H1 (cell line): ENCODE data around the gene FSIP1. TPM values are rescaled to one million over a fixed set of nuclear protein-coding genes. Genes with fewer than 3 reads are reported as not detected.

Experiments
- CTCF ChIA-PET: fragments of 300-600 bp; sonication (Branson Sonifier 250); formaldehyde crosslinking; loops from one replicate; lab custom pipeline; 2021; ENCODE audit not compliant: partially characterized antibody; lab: Charles Lee
- POLR2A ChIA-PET: fragments of 300-600 bp; sonication (Branson Sonifier 250); formaldehyde crosslinking; loops from one replicate; lab custom pipeline; 2021; ENCODE audit warnings: inconsistent platforms; ENCODE audit not compliant: partially characterized antibody; lab: Charles Lee
- DNase-seq, 2 experiments: peaks; one replicate each; pipeline versions ENCODE4 v3.0.0 to v3.0.0-alpha.2; 2010 to 2022; ENCODE audit warnings: low spot score in 2 of 2, low read depth in 1 of 2, mixed read lengths in 1 of 2
- FAIRE-seq: peaks from 2 replicates; lab custom pipeline; 2011; peaks lifted over from hg19 to GRCh38; lab: Jason Lieb, UNC
- H2AFZ ChIP-seq: 2 replicates; pipeline ENCODE4 v1.8.1; 2012; ENCODE audit warnings: low read length, inconsistent platforms
- H2AK5ac ChIP-seq: 2 replicates; pipeline ENCODE4 v1.6.1; 2013; ENCODE audit warnings: low read depth, low read length
- H2BK120ac ChIP-seq: replicated peaks from 2 replicates; pipeline ENCODE3; 2013; ENCODE audit warnings: low read depth, low read length, inconsistent platforms
- H2BK12ac ChIP-seq: 2 replicates; pipeline ENCODE4 v1.6.1; 2013; ENCODE audit warnings: low read depth, low read length
- H2BK15ac ChIP-seq: 2 replicates; pipeline ENCODE4 v1.6.1; 2013; ENCODE audit warnings: low read length
- H2BK20ac ChIP-seq: 2 replicates; pipeline ENCODE4 v1.6.1; 2013; ENCODE audit warnings: low read length
- H2BK5ac ChIP-seq: 2 replicates; pipeline ENCODE4 v1.6.1; 2013; ENCODE audit warnings: low read depth, low read length
- H3K14ac ChIP-seq: 2 replicates; pipeline ENCODE4 v1.6.1; 2013; ENCODE audit warnings: inconsistent platforms; ENCODE audit not compliant: insufficient read length
- H3K18ac ChIP-seq: 2 replicates; pipeline ENCODE4 v1.6.1; 2013; ENCODE audit warnings: low read length; ENCODE audit errors: extremely low read depth
- H3K23ac ChIP-seq: 2 replicates; pipeline ENCODE4 v1.6.1; 2013; ENCODE audit warnings: inconsistent platforms; ENCODE audit not compliant: insufficient read length
- H3K23me2 ChIP-seq: 2 replicates; pipeline ENCODE4 v1.6.1; 2013; ENCODE audit warnings: low read depth, low read length
- H3K27ac ChIP-seq: 2 replicates; pipeline ENCODE4 v1.6.1; 2011; ENCODE audit warnings: low read depth, low read length, inconsistent platforms
- H3K27me3 ChIP-seq, 4 experiments: replicated peaks in 1 of 4; 1 replicate in 1 of 4; 2 replicates in 3 of 4; pipeline versions ENCODE4 v1.6.1 to v1.8.1; 2011 to 2013; ENCODE audit warnings: low read length in 3 of 4, mild to moderate bottlenecking in 3 of 4, inconsistent platforms in 2 of 4, mixed read lengths in 2 of 4, moderate library complexity in 1 of 4; ENCODE audit not compliant: control insufficient read depth in 3 of 4, insufficient read depth in 3 of 4; ENCODE audit errors: extremely low read depth in 1 of 4
- H3K36me3 ChIP-seq, 4 experiments: 2 replicates each; pipeline versions ENCODE4 v1.6.1 to v1.8.1; 2011 to 2013; ENCODE audit warnings: mild to moderate bottlenecking in 4 of 4, low read length in 3 of 4, moderate library complexity in 2 of 4, control low read depth in 1 of 4, inconsistent platforms in 1 of 4; ENCODE audit not compliant: insufficient read depth in 4 of 4, control insufficient read depth in 2 of 4
- H3K4ac ChIP-seq: replicated peaks from 2 replicates; pipeline ENCODE3; 2013; ENCODE audit warnings: low read length, low read depth, mixed read lengths, inconsistent platforms; ENCODE audit not compliant: insufficient read length
- H3K4me1 ChIP-seq, 4 experiments: replicated peaks in 1 of 4; 1 replicate in 1 of 4; 2 replicates in 3 of 4; pipeline versions ENCODE4 v1.6.1 to v1.8.1; 2011 to 2013; ENCODE audit warnings: low read length in 3 of 4, inconsistent platforms in 2 of 4, mixed read lengths in 1 of 4; ENCODE audit not compliant: insufficient read depth in 4 of 4, control insufficient read depth in 3 of 4
- H3K4me2 ChIP-seq, 2 experiments: 2 replicates each; pipeline versions ENCODE4 v1.6.1 to v1.8.1; 2011 to 2013; ENCODE audit warnings: low read depth in 2 of 2, low read length in 2 of 2, control low read depth in 1 of 2, inconsistent platforms in 1 of 2, mild to moderate bottlenecking in 1 of 2; ENCODE audit not compliant: insufficient read depth in 1 of 2
- H3K4me3 ChIP-seq, 4 experiments: fragments of 200-600, 300-600 bp in 1 of 4; sonication (generic), shearing (Covaris generic), sonication (Bioruptor Twin) in 1 of 4; 2 replicates each; pipeline versions ENCODE4 v1.5.1 to v1.8.1; 2011 to 2016; ENCODE audit warnings: low read length in 4 of 4, low read depth in 3 of 4, control low read depth in 2 of 4, inconsistent platforms in 2 of 4, mild to moderate bottlenecking in 2 of 4, mixed read lengths in 1 of 4, moderate library complexity in 1 of 4; ENCODE audit not compliant: insufficient read depth in 2 of 4; ENCODE audit errors: extremely low read depth in 1 of 4
- H3K56ac ChIP-seq: replicated peaks from 2 replicates; pipeline ENCODE3; 2013; ENCODE audit warnings: low read depth, mild to moderate bottlenecking, mixed read lengths, low read length, inconsistent platforms; ENCODE audit not compliant: insufficient read length
- H3K79me1 ChIP-seq: 2 replicates; pipeline ENCODE4 v1.6.1; 2013; ENCODE audit warnings: low read depth, low read length, control low read depth
- H3K79me2 ChIP-seq, 2 experiments: 2 replicates each; pipeline versions ENCODE4 v1.6.1 to v1.8.1; 2012 to 2013; ENCODE audit warnings: low read length in 2 of 2, mild to moderate bottlenecking in 2 of 2, inconsistent platforms in 1 of 2; ENCODE audit not compliant: insufficient read depth in 2 of 2, control insufficient read depth in 1 of 2
- H3K9ac ChIP-seq, 4 experiments: replicated peaks in 1 of 4; 1 replicate in 1 of 4; 2 replicates in 3 of 4; pipeline versions ENCODE4 v1.6.1 to v1.8.1; 2011 to 2013; ENCODE audit warnings: low read depth in 3 of 4, low read length in 3 of 4, control low read depth in 2 of 4, mild to moderate bottlenecking in 2 of 4, moderate library complexity in 2 of 4, inconsistent platforms in 1 of 4; ENCODE audit errors: extremely low read depth in 1 of 4
- H3K9me3 ChIP-seq, 2 experiments: 2 replicates each; pipeline versions ENCODE4 v1.6.1 to v1.8.1; 2012 to 2013; ENCODE audit warnings: mild to moderate bottlenecking in 2 of 2, moderate library complexity in 2 of 2, control low read depth in 1 of 2, inconsistent platforms in 1 of 2, low read depth in 1 of 2, low read length in 1 of 2, mixed read lengths in 1 of 2; ENCODE audit not compliant: insufficient read depth in 2 of 2
- H4K20me1 ChIP-seq, 2 experiments: replicated peaks in 1 of 2; 2 replicates each; pipeline versions ENCODE3 to v1.8.1; 2011 to 2013; ENCODE audit warnings: inconsistent platforms in 2 of 2, low read length in 2 of 2, mild to moderate bottlenecking in 1 of 2; ENCODE audit not compliant: insufficient read depth in 2 of 2, control insufficient read depth in 1 of 2
- H4K5ac ChIP-seq: 2 replicates; pipeline ENCODE4 v1.6.1; 2013; ENCODE audit warnings: low read length, low read depth, mixed read lengths, inconsistent platforms; ENCODE audit not compliant: insufficient read length
- H4K8ac ChIP-seq: 2 replicates; pipeline ENCODE4 v1.8.0; 2013; ENCODE audit warnings: mild to moderate bottlenecking, moderate library complexity, low read length, inconsistent platforms; ENCODE audit not compliant: insufficient read depth; ENCODE audit errors: extremely low read depth
- H4K91ac ChIP-seq: replicated peaks from 2 replicates; pipeline ENCODE3; 2013; ENCODE audit warnings: low read length, mixed read lengths, inconsistent platforms; ENCODE audit not compliant: insufficient read length
- CEBPB ChIP-seq: IDR thresholded peaks from 2 replicates; pipeline ENCODE4 v1.6.1; 2012; ENCODE audit warnings: low read depth, low read length
- CHD1 ChIP-seq: IDR thresholded peaks from 2 replicates; pipeline ENCODE4 v1.6.1; 2012; ENCODE audit warnings: low read depth, low read length, improper control_type of control experiment
- EP300 ChIP-seq, 2 experiments: IDR thresholded peaks; 1 replicate in 1 of 2; 2 replicates in 1 of 2; pipeline ENCODE4 v1.6.1; 2011 to 2012; ENCODE audit warnings: low read depth in 2 of 2, low read length in 2 of 2, mild to moderate bottlenecking in 2 of 2, borderline replicate concordance in 1 of 2, inconsistent platforms in 1 of 2, moderate library complexity in 1 of 2
- POLR2AphosphoS5 ChIP-seq: IDR thresholded peaks from 2 replicates; pipeline ENCODE4 v1.6.1; 2011; ENCODE audit warnings: low read depth, low read length
- RNF2 ChIP-seq: fragments of 200-900, 300-1000 bp; sonication (generic); IDR thresholded peaks from 2 replicates; pipeline ENCODE4 v1.7.1; 2016; ENCODE audit warnings: borderline replicate concordance, low read depth, mild to moderate bottlenecking, antibody characterized with exemption, low read length; ENCODE audit not compliant: poor library complexity, severe bottlenecking; ENCODE audit errors: missing control alignments
- SP1 ChIP-seq: IDR thresholded peaks from 2 replicates; pipeline ENCODE4 v1.6.1; 2011; ENCODE audit warnings: low read depth, low read length
- SRF ChIP-seq: IDR thresholded peaks from 2 replicates; pipeline ENCODE4 v1.6.1; 2011; ENCODE audit warnings: mild to moderate bottlenecking, low read depth, low read length, moderate library complexity
- SUZ12 ChIP-seq: fragments of 200-600 bp; sonication (generic); IDR thresholded peaks from 2 replicates; pipeline ENCODE4 v1.6.1; 2012; ENCODE audit warnings: mild to moderate bottlenecking, inconsistent platforms, low read length, moderate library complexity, mixed read lengths
- TAF7 ChIP-seq: optimal IDR thresholded peaks from 2 replicates; pipeline ENCODE3; 2011; ENCODE audit warnings: low read depth, mild to moderate bottlenecking, inconsistent platforms, low read length, moderate library complexity, borderline replicate concordance
- TCF12 ChIP-seq: IDR thresholded peaks from 2 replicates; pipeline ENCODE4 v1.6.1; 2011; ENCODE audit warnings: low read depth, mild to moderate bottlenecking, low read length
- YY1 ChIP-seq: IDR thresholded peaks from 2 replicates; pipeline ENCODE4 v1.6.1; 2011; ENCODE audit warnings: low read depth, mild to moderate bottlenecking, low read length
- WGBS, 2 experiments: shearing (Covaris generic) in 1 of 2; methylation state at CpG; one replicate each; pipeline versions ENCODE4 v1.1.6 to v1.1.7; 2013 to 2015; ENCODE audit warnings: low lambda C conversion rate in 2 of 2, mixed read lengths in 2 of 2, inconsistent platforms in 1 of 2, low coverage in 1 of 2, missing lambda C conversion rate in 1 of 2; ENCODE audit not compliant: insufficient replicate concordance in 2 of 2, insufficient coverage in 1 of 2, insufficient read length in 1 of 2; ENCODE audit errors: extremely low coverage in 1 of 2, missing lambda C conversion rate in 1 of 2; 5-methylcytosine and 5-hydroxymethylcytosine counted together
- polyA plus RNA-seq, 7 experiments: library from polyadenylated mRNA; depleted of rRNA in 3 of 7; stranded (reverse) in 5 of 7; unstranded in 2 of 7; fragments of >200 nt in 5 of 7; fragments of 200-250 nt in 2 of 7; gene quantifications; 1 replicate in 5 of 7; 2 replicates in 1 of 7; 4 replicates in 1 of 7; pipeline versions ENCODE4 v1.2.1 to v1.2.3, GENCODE V29; 2011 to 2013; ENCODE audit warnings: missing spikeins in 2 of 7, mixed read lengths in 2 of 7
- total RNA-seq: library from RNA; stranded (reverse); fragmentation: NEBNext Ultra II Directional; extraction: Animal tissue kit (Norgen Biotek cat#: 25700); gene quantifications from 2 replicates; pipeline ENCODE4 v1.2.1, GENCODE V29; 2021

FSIP1 gene
- total and polyA plus RNA-seq, 2 of the 8 experiments (the other 6 are each of a cell fraction or from before 2014, with no cell fraction given) = 0.18 to 1.3 TPM

GRCh38 chr15:39719109-39719508, 63.5 kb downstream of the FSIP1 start:
- no peak overlapping the region for H2BK5ac ChIP-seq
- no peaks in the 10 kb centered on the region for H4K20me1 ChIP-seq
- no peak for FAIRE-seq
- H3K4me3 ChIP-seq = no peak overlapping the region
- H2BK12ac ChIP-seq = no peak overlapping the region
- H3K14ac ChIP-seq = no peak overlapping the region
- H3K79me2 ChIP-seq = no peaks in the 10 kb centered on the region
- H2BK120ac ChIP-seq = no peak overlapping the region
- H3K56ac ChIP-seq = no peak overlapping the region
- H2BK15ac ChIP-seq = no peak overlapping the region
- H3K4me2 ChIP-seq = no peak overlapping the region
- H3K4me1 ChIP-seq = no peaks in the 10 kb centered on the region
- ChIA-PET POLR2A (no interaction called here), CTCF (interaction anchor here (0.8 to 1.8 kb wide), 4 partner anchors 16 to 59 kb away, joined by 3 to 9 read pairs (median 4); no protein-coding TSS in a partner anchor)
- H4K91ac ChIP-seq = no peak overlapping the region
- no peak overlapping the region for H3K23ac ChIP-seq
- H3K79me1 ChIP-seq = no peaks in the 10 kb centered on the region
- H4K5ac ChIP-seq = no peak overlapping the region
- H3K23me2 ChIP-seq = no peaks in the 10 kb centered on the region; the same call in 1 of the 2 replicates
- no peak overlapping the region for H2AK5ac ChIP-seq
- H3K4ac ChIP-seq = no peak overlapping the region
- WGBS, 2 experiments = 86% methylated on average over 1 of the region's 1 CpG; no CpG with 5 or more reads in 1 of the 2 experiments
- H3K9ac ChIP-seq = no peak overlapping the region
- no peak overlapping the region for H2AFZ ChIP-seq
- DNase-seq = no peak
- H3K27me3 ChIP-seq = no peaks in the 10 kb centered on the region
- no peak overlapping the region for H3K27ac ChIP-seq
- H3K9me3 ChIP-seq = no peaks in the 10 kb centered on the region
- no peak overlapping the region for H3K18ac ChIP-seq
- H4K8ac ChIP-seq = no peak overlapping the region
- no peaks in the 10 kb centered on the region for H3K36me3 ChIP-seq
- no peak overlapping the region for H2BK20ac ChIP-seq
- TF ChIP-seq SUZ12 (no peak), TAF7 (no peak), YY1 (no peak), SP1 (no peak), EP300 (IDR thresholded peaks at IDR 0.05; ENCODE audit: borderline replicate concordance in 1 of 2, low read depth in 2 of 2, low read length in 2 of 2) (no peak), CEBPB (no peak), RNF2 (no peak), TCF12 (no peak), CHD1 (no peak), SRF (no peak), POLR2AphosphoS5 (no peak)
